ENCODE measurements around the gene POLR2L.
A peak's percentile ranks its signal among the peaks of the same experiment; 100 is the strongest.

POLR2L gene

GRCh38 chr11:852762-853161 lies 10.4 kb upstream of the POLR2L start:
- Mint-ChIP-seq H3K4me1 (peaks cover 13% of the 10 kb centered on the region), H3K36me3 (no peaks in the 10 kb centered on the region), H3K27ac (no peak overlapping the region), H3K9me3 (no peaks in the 10 kb centered on the region), H3K4me3 (no peak overlapping the region)
- ATAC-seq, result no peak
- DNase-seq (ENCODE audit: low spot score in 2 of 2), result no peak

GRCh38 chr11:850775-851763 lies 8.7 kb upstream of the POLR2L start:
- no peak overlapping the region for H3K4me3 Mint-ChIP-seq
- DNase-seq (ENCODE audit: low spot score in 2 of 2) (no peak), ATAC-seq (no peak)
- no peak overlapping the region for H3K27ac Mint-ChIP-seq
- no peaks in the 10 kb centered on the region for H3K36me3 Mint-ChIP-seq
- peaks cover 6% of the 10 kb centered on the region for H3K4me1 Mint-ChIP-seq
- H3K9me3 Mint-ChIP-seq, result no peaks in the 10 kb centered on the region

- Mint-ChIP-seq H3K36me3 (no peaks in the 10 kb centered on the region), H3K9me3 (no peaks in the 10 kb centered on the region), H3K4me1 (peaks cover 6% of the 10 kb centered on the region), H3K4me3 (peak overlapping the region; percentile 26), H3K27ac (no peak overlapping the region)
- DNase-seq (ENCODE audit: low spot score in 2 of 2), result no peak
- no peak for ATAC-seq
Observed at GRCh38 chr11:849951-850774, 7.8 kb upstream of the POLR2L start.

- Mint-ChIP-seq H3K36me3 (no peaks in the 10 kb centered on the region), H3K4me3 (peak overlapping the region; percentile 60), H3K27ac (no peak overlapping the region), H3K4me1 (peaks cover 6% of the 10 kb centered on the region), H3K9me3 (no peaks in the 10 kb centered on the region)
- DNase-seq (ENCODE audit: low spot score in 2 of 2) (no peak), ATAC-seq (no peak)
Observed at GRCh38 chr11:849104-849824, 6.9 kb upstream of the POLR2L start.

GRCh38 chr11:848380-848931 lies 6.1 kb upstream of the POLR2L start:
- Mint-ChIP-seq H3K4me3 (peak overlapping the region; percentile 60), H3K27ac (no peak overlapping the region), H3K4me1 (peaks cover 11% of the 10 kb centered on the region), H3K9me3 (no peaks in the 10 kb centered on the region), H3K36me3 (no peaks in the 10 kb centered on the region)
- DNase-seq (ENCODE audit: low spot score in 2 of 2), result peak; percentile 62 to 87
- ATAC-seq, result peak; percentile 70

- H3K27ac Mint-ChIP-seq, result no peak overlapping the region
- H3K4me3 Mint-ChIP-seq, result no peak overlapping the region
- DNase-seq (ENCODE audit: low spot score in 2 of 2) (no peak), ATAC-seq (no peak)
- H3K36me3 Mint-ChIP-seq, result no peaks in the 10 kb centered on the region
- H3K9me3 Mint-ChIP-seq, result no peaks in the 10 kb centered on the region
- peaks cover 14% of the 10 kb centered on the region for H3K4me1 Mint-ChIP-seq
Observed at GRCh38 chr11:847876-848275, 5.5 kb upstream of the POLR2L start.

GRCh38 chr11:846496-847098 lies 4.3 kb upstream of the POLR2L start:
- Mint-ChIP-seq H3K9me3 (no peaks in the 10 kb centered on the region), H3K36me3 (no peaks in the 10 kb centered on the region), H3K4me3 (no peak overlapping the region), H3K4me1 (peaks cover 14% of the 10 kb centered on the region), H3K27ac (no peak overlapping the region)
- no peak for DNase-seq (ENCODE audit: low spot score in 2 of 2)
- no peak for ATAC-seq

- H3K4me3 Mint-ChIP-seq, result no peak overlapping the region
- no peak overlapping the region for H3K27ac Mint-ChIP-seq
- no peak for DNase-seq (ENCODE audit: low spot score in 2 of 2)
- H3K4me1 Mint-ChIP-seq, result peaks cover 20% of the 10 kb centered on the region
- ATAC-seq, result no peak
- H3K9me3 Mint-ChIP-seq, result no peaks in the 10 kb centered on the region
- H3K36me3 Mint-ChIP-seq, result peaks cover 6% of the 10 kb centered on the region
Observed at GRCh38 chr11:845872-846495, 3.7 kb upstream of the POLR2L start.

GRCh38 chr11:844693-845644 lies 2.6 kb upstream of the POLR2L start:
- ATAC-seq, result no peak

GRCh38 chr11:843818-844692 lies 1.7 kb upstream of the POLR2L start:
- H3K9me3 Mint-ChIP-seq, result no peaks in the 10 kb centered on the region
- no peak for DNase-seq (ENCODE audit: low spot score in 2 of 2)
- no peak for ATAC-seq
- peak overlapping the region; percentile 43 for H3K27ac Mint-ChIP-seq
- peak overlapping the region; percentile 77 for H3K4me3 Mint-ChIP-seq
- peaks cover 24% of the 10 kb centered on the region for H3K36me3 Mint-ChIP-seq
- peaks cover 27% of the 10 kb centered on the region for H3K4me1 Mint-ChIP-seq

More at GRCh38 chr11:844693-845644, 2.6 kb upstream of the POLR2L start:
- no peaks in the 10 kb centered on the region for H3K9me3 Mint-ChIP-seq
- H3K27ac Mint-ChIP-seq, result no peak overlapping the region
- H3K36me3 Mint-ChIP-seq, result peaks cover 16% of the 10 kb centered on the region
- peaks cover 27% of the 10 kb centered on the region for H3K4me1 Mint-ChIP-seq
- H3K4me3 Mint-ChIP-seq, result peak overlapping the region; percentile 77
- DNase-seq (ENCODE audit: low spot score in 2 of 2), result no peak

- H3K9me3 Mint-ChIP-seq, result no peaks in the 10 kb centered on the region
- H3K4me3 Mint-ChIP-seq, result peak overlapping the region; percentile 77
- ATAC-seq, result no peak
- no peak for DNase-seq (ENCODE audit: low spot score in 2 of 2)
- peaks cover 29% of the 10 kb centered on the region for H3K4me1 Mint-ChIP-seq
- H3K27ac Mint-ChIP-seq, result peak overlapping the region; percentile 43
- peaks cover 31% of the 10 kb centered on the region for H3K36me3 Mint-ChIP-seq
Observed at GRCh38 chr11:843086-843734, 881 bp upstream of the POLR2L start.

- H3K4me1 Mint-ChIP-seq, result peaks cover 30% of the 10 kb centered on the region
Observed at GRCh38 chr11:841981-842369, 354 bp downstream of the POLR2L start.

More at GRCh38 chr11:841981-842369, 354 bp downstream of the POLR2L start:
- Mint-ChIP-seq H3K36me3 (peaks cover 37% of the 10 kb centered on the region), H3K9me3 (no peaks in the 10 kb centered on the region), H3K4me3 (peak overlapping the region; percentile 77), H3K27ac (peak overlapping the region; percentile 87)
- no peak for DNase-seq (ENCODE audit: low spot score in 2 of 2)
- ATAC-seq, result peak; percentile 49
